GM19193 (cell line): ENCODE measurements around the gene GRB14.

Source experiments
- POLR2A ChIP-seq: IDR thresholded peaks from 4 replicates; pipeline ENCODE4 v1.6.1; 2011; ENCODE audit not compliant: insufficient read depth, insufficient read length; ENCODE audit errors: extremely low read depth

Gene GRB14

GRCh38 chr2:164620873-164621763 is at the start of gene GRB14:
TSS of gene GRB14 (minus strand) at chr2:164621482. CDS start at chr2:164621309, 173 bp downstream.
- no peak for TF ChIP-seq POLR2A

- no peak for TF ChIP-seq POLR2A
These were observed 48.0 kb upstream of the GRB14 start for GRCh38 chr2:164669291-164669690.

- TF ChIP-seq POLR2A, result no peak
These were observed 46.3 kb upstream of the GRB14 start for GRCh38 chr2:164667566-164667965.

GRCh38 chr2:164664070-164664469 is 42.8 kb upstream of the GRB14 start:
- no peak for TF ChIP-seq POLR2A

GRCh38 chr2:164662868-164663631 is 41.8 kb upstream of the GRB14 start:
- no peak for TF ChIP-seq POLR2A

GRCh38 chr2:164662066-164662465 is 40.8 kb upstream of the GRB14 start:
- TF ChIP-seq POLR2A, result no peak

- no peak for TF ChIP-seq POLR2A
These were observed 40.1 kb upstream of the GRB14 start for GRCh38 chr2:164661349-164661748.

GRCh38 chr2:164657129-164657528 is 35.8 kb upstream of the GRB14 start:
- TF ChIP-seq POLR2A, result no peak

GRCh38 chr2:164655750-164656149 is 34.5 kb upstream of the GRB14 start:
- TF ChIP-seq POLR2A, result no peak

- TF ChIP-seq POLR2A, result no peak
These were observed 34.1 kb upstream of the GRB14 start for GRCh38 chr2:164655336-164655735.

GRCh38 chr2:164651361-164651760 is 30.1 kb upstream of the GRB14 start:
- no peak for TF ChIP-seq POLR2A

- no peak for TF ChIP-seq POLR2A
These were observed 22.9 kb upstream of the GRB14 start for GRCh38 chr2:164644036-164644700.

GRCh38 chr2:164642946-164643555 is 21.8 kb upstream of the GRB14 start:
- no peak for TF ChIP-seq POLR2A

- TF ChIP-seq POLR2A, result no peak
These were observed 21.0 kb upstream of the GRB14 start for GRCh38 chr2:164642268-164642667.
